Activated T-cell treated with anti-CD3 and anti-CD28 coated beads for 4 hours (primary cell): ENCODE data around the gene WDFY2.
A peak's percentile ranks its signal among the peaks of the same experiment; 100 is the strongest.

Source experiments
- DNase-seq: peaks from one replicate; pipeline ENCODE4 v3.0.0-alpha.2; 2020

The WDFY2 gene

GRCh38 chr13:51742611-51743010 lies 158.3 kb downstream of the WDFY2 start:
- DNase-seq: no peak

- DNase-seq: no peak
Measured at GRCh38 chr13:51745243-51745642, 161.0 kb downstream of the WDFY2 start.

- no peak for DNase-seq
Measured at GRCh38 chr13:51746802-51747201, 162.5 kb downstream of the WDFY2 start.

GRCh38 chr13:51747438-51748434 lies 163.5 kb downstream of the WDFY2 start:
- DNase-seq: no peak

DNA sequence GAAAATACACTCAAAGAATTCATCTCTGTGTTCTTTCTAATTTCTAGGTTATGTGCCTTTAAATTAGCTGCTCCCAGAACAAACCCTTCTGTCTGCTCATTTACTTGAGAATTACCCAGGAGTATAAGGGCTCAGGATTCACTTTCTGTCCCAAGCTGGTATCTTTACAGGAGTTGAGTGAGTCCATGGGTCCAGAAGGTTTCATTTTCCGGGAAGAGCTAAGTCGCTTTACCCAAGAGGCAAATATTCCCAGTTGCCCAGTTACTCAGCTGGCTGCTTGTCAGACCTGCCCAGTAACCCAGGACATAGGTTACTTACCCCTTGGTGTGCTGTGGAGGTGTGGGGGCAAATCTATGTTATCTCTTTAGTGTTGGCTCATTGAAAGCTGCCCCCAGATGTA lies 172.4 kb downstream of the WDFY2 start:
- DNase-seq: no peak

DNA sequence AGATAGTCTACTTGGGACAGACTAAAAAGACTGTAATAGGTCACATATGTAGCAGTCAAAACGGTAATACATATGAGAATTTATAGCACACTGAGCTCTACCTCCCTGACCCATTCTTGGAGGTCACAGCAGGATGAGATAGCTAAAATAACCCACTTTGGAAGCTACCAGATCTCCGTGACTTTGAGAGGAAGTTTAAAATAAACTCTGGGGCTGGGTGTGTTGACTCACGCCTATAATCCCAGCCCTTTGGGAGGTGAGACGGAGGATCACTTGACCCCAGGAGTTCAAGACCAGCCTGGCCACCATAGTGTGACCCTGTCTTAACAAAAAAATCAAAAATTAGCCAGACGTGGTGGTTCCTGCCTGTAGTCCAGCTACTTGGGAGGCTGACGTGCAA lies 174.4 kb downstream of the WDFY2 start:
- DNase-seq: no peak

- DNase-seq: no peak
Measured at GRCh38 chr13:51759240-51759639, 175.0 kb downstream of the WDFY2 start.

- DNase-seq: no peak
Measured at GRCh38 chr13:51760592-51760991, 176.3 kb downstream of the WDFY2 start.

DNA sequence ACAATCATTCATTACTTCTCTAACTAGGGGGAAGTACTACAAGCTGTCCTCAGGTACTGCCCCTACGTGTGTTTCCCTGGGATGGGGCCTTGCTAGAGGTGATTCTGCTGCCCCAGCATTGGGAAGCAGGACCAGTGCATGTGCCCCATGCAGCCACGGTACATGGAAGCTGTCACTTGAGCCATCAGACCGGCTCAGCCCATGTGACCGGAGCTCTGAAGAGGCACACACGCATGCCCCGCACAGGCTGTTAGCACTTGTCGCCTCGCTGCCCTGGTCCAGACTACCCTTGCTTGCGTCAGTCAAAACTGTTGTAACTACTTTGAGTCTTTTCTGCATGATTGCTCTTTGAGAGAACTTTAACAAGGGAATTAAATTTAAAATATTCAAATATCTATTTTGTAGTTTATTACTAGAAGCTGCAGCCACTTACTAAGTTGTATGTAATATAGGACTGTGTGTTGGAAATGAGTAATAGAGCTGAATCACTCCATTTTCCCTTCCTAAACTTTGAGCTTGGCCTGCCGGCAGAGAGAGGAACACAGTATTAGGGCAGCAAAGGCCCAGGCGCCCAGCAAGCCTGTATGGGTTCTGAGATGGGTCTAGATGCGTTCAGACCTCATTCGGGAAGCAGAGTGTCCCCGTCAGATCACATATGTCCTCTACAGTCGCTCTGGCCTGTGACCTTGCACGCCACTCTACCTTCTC lies 177.5 kb downstream of the WDFY2 start:
- no peak for DNase-seq

GRCh38 chr13:51763486-51763885 lies 179.2 kb downstream of the WDFY2 start:
- no peak for DNase-seq

DNA sequence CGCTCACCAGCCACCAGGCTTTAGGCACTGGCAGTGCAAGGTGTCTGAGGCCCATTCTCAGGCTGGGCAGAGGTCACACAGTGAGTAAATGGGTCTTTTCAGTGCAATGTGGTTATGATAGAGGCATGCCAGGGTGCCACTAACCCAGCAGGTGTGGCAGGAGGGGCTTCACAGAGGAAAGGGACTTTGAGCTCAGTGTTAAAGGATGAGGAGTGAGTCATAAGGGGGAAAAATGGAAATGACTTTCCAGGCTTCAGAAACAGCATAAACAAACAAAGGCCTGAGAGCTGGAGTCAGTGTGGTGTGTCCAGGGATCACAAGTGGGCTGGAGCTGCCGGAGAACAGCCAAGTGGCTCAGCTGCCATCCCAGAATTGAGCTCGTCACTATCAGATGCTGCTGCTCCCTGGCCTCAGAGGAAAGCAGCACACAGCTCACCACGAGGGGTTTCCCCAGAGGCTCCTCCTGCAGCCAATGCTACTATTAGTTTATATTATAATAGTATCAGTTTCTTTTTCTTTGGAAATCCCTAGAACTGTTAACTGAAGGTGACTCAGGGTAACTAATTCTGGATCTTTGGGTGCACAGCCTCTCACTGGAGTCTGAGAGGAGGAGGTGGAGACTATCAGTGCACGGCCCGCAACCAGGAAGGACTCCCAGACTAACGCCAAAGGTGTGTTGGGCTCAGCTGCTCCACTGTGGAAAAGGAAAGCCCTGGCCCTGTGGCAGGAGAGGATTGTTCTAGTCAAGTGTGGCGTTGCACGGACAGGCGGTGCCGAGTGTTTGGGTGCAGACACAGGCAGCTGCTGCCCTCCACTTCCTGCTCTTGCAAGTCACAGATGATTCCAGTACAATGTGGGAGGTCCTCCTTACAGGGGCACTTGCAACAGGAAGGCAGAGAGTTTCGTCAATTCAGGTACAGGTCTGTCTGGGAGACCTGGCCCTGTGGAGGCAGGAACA lies 180.2 kb downstream of the WDFY2 start:
- peak; percentile 49 for DNase-seq

DNA sequence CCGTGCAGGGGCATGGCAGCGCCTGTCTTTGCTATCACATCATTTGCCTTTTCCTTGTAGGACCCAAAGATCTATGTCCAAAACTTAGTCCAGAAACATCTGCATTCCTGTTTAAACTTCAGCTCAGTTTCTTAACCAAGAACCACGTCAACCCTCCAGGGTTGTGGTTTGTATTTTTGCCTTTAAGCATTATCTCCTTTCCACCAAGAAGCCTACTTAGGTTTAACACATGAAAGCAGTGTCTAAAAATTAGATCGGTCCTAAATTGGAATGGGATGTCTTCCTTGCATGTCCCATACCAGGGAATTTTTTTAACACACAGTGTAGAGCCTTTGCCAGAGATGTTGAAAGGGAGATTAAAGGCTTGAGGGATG lies 180.9 kb downstream of the WDFY2 start:
- no peak for DNase-seq

DNA sequence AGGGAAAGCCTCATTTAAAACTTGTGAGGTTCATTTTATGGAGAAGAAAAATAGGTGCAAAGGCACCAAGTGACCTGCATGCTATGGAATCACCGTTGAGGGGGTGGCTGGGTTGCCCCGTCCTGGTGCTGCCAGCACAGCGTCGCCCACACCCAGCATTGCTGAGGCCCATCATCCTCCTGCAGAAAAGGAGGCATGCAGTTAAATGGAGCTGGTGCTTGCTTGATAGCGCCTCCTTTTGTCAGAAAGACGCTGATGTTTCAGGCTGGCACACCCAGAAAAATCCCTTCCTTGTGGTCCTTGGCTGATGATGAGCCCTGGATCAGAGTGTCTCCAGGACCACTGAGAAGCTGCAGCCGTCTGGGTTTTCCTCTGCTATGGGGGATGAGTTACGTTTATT lies 182.8 kb downstream of the WDFY2 start:
- DNase-seq: no peak

- no peak for DNase-seq
Measured at GRCh38 chr13:51768378-51768921, 184.2 kb downstream of the WDFY2 start.

DNA sequence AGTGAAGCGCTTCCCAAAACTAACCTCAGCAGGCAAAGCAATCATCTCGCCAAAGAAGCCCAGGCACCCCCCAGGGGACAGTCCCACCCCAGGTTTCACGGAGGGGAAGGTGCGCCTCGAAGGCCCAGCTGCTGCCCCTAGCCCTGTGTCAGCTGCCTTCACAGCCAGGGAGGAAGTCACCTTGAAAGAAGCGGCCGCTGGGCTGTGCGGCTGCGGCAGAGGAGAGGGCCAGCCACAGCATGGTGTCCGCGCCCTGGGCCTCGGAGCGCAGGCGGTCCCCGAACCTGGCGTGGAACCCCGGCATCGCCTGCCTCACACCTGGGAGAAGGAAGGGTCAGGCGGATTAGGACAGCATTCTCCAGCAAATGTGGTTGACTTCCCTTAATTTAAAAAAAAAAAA lies 184.7 kb downstream of the WDFY2 start:
- no peak for DNase-seq

DNA sequence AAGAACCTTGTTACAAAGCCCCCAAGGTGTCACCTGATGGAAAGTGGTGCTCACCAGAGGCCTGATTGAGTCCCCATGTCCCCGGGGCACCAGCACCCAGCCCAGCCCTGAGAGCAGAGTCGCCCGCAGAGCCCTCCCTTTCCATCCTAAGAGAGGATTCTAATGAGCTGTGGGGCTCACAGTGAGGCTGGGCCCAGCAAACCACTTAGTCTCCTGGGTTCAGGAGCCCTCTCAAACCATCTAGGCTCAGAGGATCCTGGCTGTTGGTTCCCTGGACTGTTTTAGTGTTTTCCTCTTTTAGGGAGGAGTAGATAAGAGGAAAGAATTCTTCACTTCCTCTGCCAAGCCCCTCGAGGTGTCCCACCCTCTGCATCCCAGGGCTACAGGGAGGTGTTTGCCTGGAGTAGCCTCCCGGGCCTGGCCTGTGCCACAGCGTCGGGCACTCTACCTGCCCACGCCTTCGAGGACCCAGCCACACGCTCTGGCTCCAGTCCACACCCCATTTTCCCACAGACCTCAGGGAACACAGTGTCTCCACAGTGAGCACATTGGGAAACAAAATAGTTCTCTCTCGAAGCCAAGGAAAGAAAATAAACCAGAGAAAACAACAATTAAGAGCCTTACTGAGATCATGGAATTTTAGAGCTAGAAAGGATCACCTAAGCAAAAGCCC lies 185.3 kb downstream of the WDFY2 start:
- DNase-seq: no peak

- no peak for DNase-seq
Measured at GRCh38 chr13:51770160-51770559, 185.9 kb downstream of the WDFY2 start.

DNA sequence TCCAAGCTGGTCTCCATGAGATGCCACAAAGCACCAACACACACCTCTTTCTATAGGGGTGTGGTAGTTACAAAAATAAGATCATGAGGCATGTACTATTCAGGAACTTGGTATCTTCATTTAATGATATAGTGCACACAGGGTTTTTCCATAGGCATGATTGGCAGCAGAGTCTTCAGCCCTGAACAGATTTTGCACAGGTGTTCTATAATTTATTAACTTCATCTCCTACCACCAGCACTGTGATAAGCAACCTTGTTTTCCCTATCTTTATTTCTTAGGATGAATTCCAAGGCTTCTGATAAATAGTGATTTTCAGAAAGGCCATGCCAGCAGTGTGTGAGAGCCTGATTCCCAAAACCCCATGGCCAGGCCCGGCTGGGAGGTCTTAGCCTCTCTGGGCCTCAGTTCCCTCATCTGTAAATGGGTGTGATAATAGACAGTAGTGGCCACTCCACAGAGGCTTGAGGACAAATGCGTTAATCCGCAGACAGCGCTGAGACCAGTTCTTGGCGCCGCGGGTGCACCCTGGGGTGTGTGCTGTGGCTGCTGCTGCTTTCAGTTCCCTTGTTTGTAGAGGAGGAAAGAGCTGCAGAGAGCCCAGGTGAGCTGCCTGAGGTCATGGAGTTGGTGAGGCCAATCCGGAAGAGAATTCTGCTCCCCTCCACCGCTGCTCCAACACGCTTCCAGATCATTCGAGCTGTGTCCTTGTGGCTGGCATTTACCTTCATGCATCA lies 186.6 kb downstream of the WDFY2 start:
- no peak for DNase-seq

- no peak for DNase-seq
Measured at GRCh38 chr13:51771418-51772104, 187.3 kb downstream of the WDFY2 start.

DNA sequence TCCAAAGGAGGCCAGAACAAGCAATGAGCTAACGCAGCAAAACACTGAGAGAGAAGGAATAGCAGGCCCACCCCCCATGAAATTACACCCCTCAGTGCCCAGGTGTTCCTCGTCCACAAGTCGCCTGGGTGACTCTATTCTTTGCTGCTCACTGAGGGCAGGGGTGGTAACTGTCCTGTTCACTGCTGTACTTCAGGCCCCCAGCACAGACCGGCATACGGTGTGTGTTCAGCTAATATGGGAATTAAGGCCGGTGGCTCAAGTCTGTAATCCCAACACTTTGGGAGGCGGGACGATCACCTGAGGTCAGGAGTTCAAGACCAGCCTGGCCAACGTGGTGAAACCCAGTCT lies 187.8 kb downstream of the WDFY2 start:
- DNase-seq: no peak

- no peak for DNase-seq
Measured at GRCh38 chr13:51772781-51773180, 188.5 kb downstream of the WDFY2 start.
